GM23338 (cell line): ENCODE measurements around the gene PASK. TPM values are rescaled to one million over a fixed set of nuclear protein-coding genes. Genes with fewer than 3 reads are reported as not detected.

Source experiments
- ATAC-seq: fragments of 200-7000 bp; cut with Tn5 transposase; 3 replicates; pipeline ENCODE4 v1.9.1; 2020
- DNase-seq: peaks from one replicate; pipeline ENCODE4 v3.0.0-alpha.2; 2015; ENCODE audit warnings: low spot score
- H2AFZ ChIP-seq: fragments of 200-600 bp; sonication (generic); 2 replicates; pipeline ENCODE4 v1.8.0; 2016; ENCODE audit warnings: antibody characterized with exemption, mild to moderate bottlenecking, moderate library complexity
- H3F3A ChIP-seq: fragments of 200-600 bp; sonication (generic); replicated peaks from 2 replicates; pipeline ENCODE4 v1.8.0; 2017; ENCODE audit warnings: antibody characterized with exemption, mixed run types, low read depth
- H3K27ac ChIP-seq: fragments of 200-600 bp; sonication (generic); 2 replicates; pipeline ENCODE4 v1.6.1; 2016; ENCODE audit warnings: low read depth
- H3K27me3 ChIP-seq: fragments of 200-600 bp; sonication (generic); 2 replicates; pipeline ENCODE4 v1.8.0; 2016; ENCODE audit warnings: mild to moderate bottlenecking, mixed run types, moderate library complexity; ENCODE audit not compliant: insufficient read depth
- H3K36me3 ChIP-seq: fragments of 200-600 bp; sonication (generic); 2 replicates; pipeline ENCODE4 v1.8.0; 2016; ENCODE audit warnings: mild to moderate bottlenecking; ENCODE audit not compliant: insufficient read depth
- H3K4me1 ChIP-seq: fragments of 200-600 bp; sonication (generic); 2 replicates; pipeline ENCODE4 v1.8.0; 2016; ENCODE audit warnings: mild to moderate bottlenecking, moderate library complexity; ENCODE audit not compliant: insufficient read depth
- H3K4me2 ChIP-seq: fragments of 200-600 bp; sonication (generic); 2 replicates; pipeline ENCODE4 v1.7.1; 2017; ENCODE audit warnings: mixed run types
- H3K4me3 ChIP-seq: fragments of 200-600 bp; sonication (generic); 2 replicates; pipeline ENCODE4 v1.6.1; 2016; ENCODE audit warnings: mixed run types
- H3K79me2 ChIP-seq: fragments of 200-600 bp; sonication (generic); replicated peaks from 2 replicates; pipeline ENCODE4 v1.8.0; 2017; ENCODE audit warnings: mild to moderate bottlenecking; ENCODE audit not compliant: insufficient read depth
- H3K9me2 ChIP-seq: fragments of 200-600 bp; sonication (generic); 2 replicates; pipeline ENCODE4 v1.8.0; 2017; ENCODE audit not compliant: insufficient read depth
- H4K20me1 ChIP-seq: fragments of 200-600 bp; sonication (generic); replicated peaks from 2 replicates; pipeline ENCODE4 v1.8.0; 2017; ENCODE audit warnings: mild to moderate bottlenecking; ENCODE audit not compliant: insufficient read depth
- H3K27ac Mint-ChIP-seq: 2 replicates; pipeline ENCODE4 v1.8.0; 2020; ENCODE audit warnings: inconsistent platforms, mild to moderate bottlenecking, moderate library complexity, mixed read lengths
- H3K27me3 Mint-ChIP-seq: 3 replicates; pipeline ENCODE4 v1.8.0; 2022; ENCODE audit warnings: low read depth, mild to moderate bottlenecking, moderate library complexity, mixed read lengths, inconsistent platforms; ENCODE audit not compliant: insufficient read depth, poor library complexity
- H3K36me3 Mint-ChIP-seq: 3 replicates; pipeline ENCODE4 v1.8.0; 2021; ENCODE audit warnings: low read depth, mild to moderate bottlenecking, inconsistent platforms, moderate library complexity, mixed read lengths
- H3K4me1 Mint-ChIP-seq: 3 replicates; pipeline ENCODE4 v1.8.0; 2020; ENCODE audit warnings: mild to moderate bottlenecking, inconsistent platforms, mixed read lengths
- H3K4me3 Mint-ChIP-seq: 3 replicates; pipeline ENCODE4 v1.8.0; 2021; ENCODE audit warnings: moderate library complexity, mild to moderate bottlenecking, inconsistent platforms, mixed read lengths
- H3K9me3 Mint-ChIP-seq: 3 replicates; pipeline ENCODE4 v1.8.0; 2020; ENCODE audit warnings: moderate library complexity, mild to moderate bottlenecking, inconsistent platforms, mixed read lengths
- CREB1 ChIP-seq: fragments of 250-450 bp; sonication (Bioruptor Pico); IDR thresholded peaks from 2 replicates; pipeline ENCODE4 v1.5.0; 2020; ENCODE audit warnings: low read depth, mild to moderate bottlenecking, moderate library complexity
- CTCF ChIP-seq, 2 experiments: fragments of 200-600 bp in 1 of 2; sonication (generic) in 1 of 2; conservative IDR thresholded peaks; 2 replicates each; pipeline versions ENCODE4 v1.5.1 to v1.6.1; 2016 to 2017; ENCODE audit warnings: antibody characterized with exemption in 2 of 2, low read depth in 2 of 2, mild to moderate bottlenecking in 2 of 2, moderate library complexity in 1 of 2
- EZH2 ChIP-seq: fragments of 200-600 bp; sonication (generic); IDR thresholded peaks from one replicate; pipeline ENCODE4 v1.8.0; 2017; ENCODE audit warnings: antibody characterized with exemption, mild to moderate bottlenecking, low read depth; ENCODE audit not compliant: unreplicated experiment
- EZH2phosphoT487 ChIP-seq: fragments of 200-600 bp; sonication (generic); IDR thresholded peaks from one replicate; pipeline ENCODE4 v1.8.1; 2018; ENCODE audit warnings: antibody characterized with exemption; ENCODE audit not compliant: unreplicated experiment
- POLR2AphosphoS5 ChIP-seq: IDR thresholded peaks from 2 replicates; pipeline ENCODE4 v1.6.1; 2016; ENCODE audit warnings: antibody characterized with exemption, low read depth
- polyA plus RNA-seq: library from polyadenylated mRNA; unstranded; fragments of >200 nt; fragmentation: Nextera tagmentation; extraction: Ambion mirVana; gene quantifications from 2 replicates; pipeline ENCODE4 v1.2.1, GENCODE V29; 2016
- total RNA-seq: library from RNA; depleted of rRNA; stranded (reverse); fragments of >200 nt; shearing (Covaris generic); gene quantifications from 2 replicates; pipeline ENCODE4 v1.2.3, GENCODE V29; 2014
- TF ChIP-seq, protein P1 (sequence below): IDR thresholded peaks from one replicate; pipeline ENCODE4 v1.6.1; 2018; ENCODE audit warnings: antibody characterized with exemption; ENCODE audit not compliant: unreplicated experiment
- TF ChIP-seq, protein P2 (sequence below): fragments of 250-450 bp; sonication (Bioruptor Pico); IDR thresholded peaks from 2 replicates; pipeline ENCODE4 v1.5.0; 2020; ENCODE audit warnings: mild to moderate bottlenecking, moderate library complexity

The PASK gene
- total and polyA plus RNA-seq, 2 experiments from 2014 or later, result 12.5 to 38.4 TPM

GRCh38 chr2:241142593-241142992 is 6.7 kb downstream of the PASK start:
- Histone ChIP-seq H2AFZ (no peak overlapping the region), H4K20me1 (peaks cover 15% of the 10 kb centered on the region), H3K4me1 (no peaks in the 10 kb centered on the region), H3K4me3 (no peak overlapping the region), H3K9me2 (no peaks in the 10 kb centered on the region), H3K79me2 (peaks cover 50% of the 10 kb centered on the region), H3K27ac (no peak overlapping the region), H3K27me3 (no peaks in the 10 kb centered on the region), H3K36me3 (peaks cover 14% of the 10 kb centered on the region; the same call in 1 of the 2 replicates), H3F3A (no peaks in the 10 kb centered on the region), H3K4me2 (no peak overlapping the region)
- no peak overlapping the region for H3K27ac Mint-ChIP-seq
- H3K4me3 Mint-ChIP-seq, result no peak overlapping the region
- H3K9me3 Mint-ChIP-seq, result no peaks in the 10 kb centered on the region
- no peak for DNase-seq
- no peak for ATAC-seq
- H3K27me3 Mint-ChIP-seq, result peaks cover 2% of the 10 kb centered on the region
- TF ChIP-seq, protein P1, sequence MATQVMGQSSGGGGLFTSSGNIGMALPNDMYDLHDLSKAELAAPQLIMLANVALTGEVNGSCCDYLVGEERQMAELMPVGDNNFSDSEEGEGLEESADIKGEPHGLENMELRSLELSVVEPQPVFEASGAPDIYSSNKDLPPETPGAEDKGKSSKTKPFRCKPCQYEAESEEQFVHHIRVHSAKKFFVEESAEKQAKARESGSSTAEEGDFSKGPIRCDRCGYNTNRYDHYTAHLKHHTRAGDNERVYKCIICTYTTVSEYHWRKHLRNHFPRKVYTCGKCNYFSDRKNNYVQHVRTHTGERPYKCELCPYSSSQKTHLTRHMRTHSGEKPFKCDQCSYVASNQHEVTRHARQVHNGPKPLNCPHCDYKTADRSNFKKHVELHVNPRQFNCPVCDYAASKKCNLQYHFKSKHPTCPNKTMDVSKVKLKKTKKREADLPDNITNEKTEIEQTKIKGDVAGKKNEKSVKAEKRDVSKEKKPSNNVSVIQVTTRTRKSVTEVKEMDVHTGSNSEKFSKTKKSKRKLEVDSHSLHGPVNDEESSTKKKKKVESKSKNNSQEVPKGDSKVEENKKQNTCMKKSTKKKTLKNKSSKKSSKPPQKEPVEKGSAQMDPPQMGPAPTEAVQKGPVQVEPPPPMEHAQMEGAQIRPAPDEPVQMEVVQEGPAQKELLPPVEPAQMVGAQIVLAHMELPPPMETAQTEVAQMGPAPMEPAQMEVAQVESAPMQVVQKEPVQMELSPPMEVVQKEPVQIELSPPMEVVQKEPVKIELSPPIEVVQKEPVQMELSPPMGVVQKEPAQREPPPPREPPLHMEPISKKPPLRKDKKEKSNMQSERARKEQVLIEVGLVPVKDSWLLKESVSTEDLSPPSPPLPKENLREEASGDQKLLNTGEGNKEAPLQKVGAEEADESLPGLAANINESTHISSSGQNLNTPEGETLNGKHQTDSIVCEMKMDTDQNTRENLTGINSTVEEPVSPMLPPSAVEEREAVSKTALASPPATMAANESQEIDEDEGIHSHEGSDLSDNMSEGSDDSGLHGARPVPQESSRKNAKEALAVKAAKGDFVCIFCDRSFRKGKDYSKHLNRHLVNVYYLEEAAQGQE, result no peak
- TF ChIP-seq, protein P2, sequence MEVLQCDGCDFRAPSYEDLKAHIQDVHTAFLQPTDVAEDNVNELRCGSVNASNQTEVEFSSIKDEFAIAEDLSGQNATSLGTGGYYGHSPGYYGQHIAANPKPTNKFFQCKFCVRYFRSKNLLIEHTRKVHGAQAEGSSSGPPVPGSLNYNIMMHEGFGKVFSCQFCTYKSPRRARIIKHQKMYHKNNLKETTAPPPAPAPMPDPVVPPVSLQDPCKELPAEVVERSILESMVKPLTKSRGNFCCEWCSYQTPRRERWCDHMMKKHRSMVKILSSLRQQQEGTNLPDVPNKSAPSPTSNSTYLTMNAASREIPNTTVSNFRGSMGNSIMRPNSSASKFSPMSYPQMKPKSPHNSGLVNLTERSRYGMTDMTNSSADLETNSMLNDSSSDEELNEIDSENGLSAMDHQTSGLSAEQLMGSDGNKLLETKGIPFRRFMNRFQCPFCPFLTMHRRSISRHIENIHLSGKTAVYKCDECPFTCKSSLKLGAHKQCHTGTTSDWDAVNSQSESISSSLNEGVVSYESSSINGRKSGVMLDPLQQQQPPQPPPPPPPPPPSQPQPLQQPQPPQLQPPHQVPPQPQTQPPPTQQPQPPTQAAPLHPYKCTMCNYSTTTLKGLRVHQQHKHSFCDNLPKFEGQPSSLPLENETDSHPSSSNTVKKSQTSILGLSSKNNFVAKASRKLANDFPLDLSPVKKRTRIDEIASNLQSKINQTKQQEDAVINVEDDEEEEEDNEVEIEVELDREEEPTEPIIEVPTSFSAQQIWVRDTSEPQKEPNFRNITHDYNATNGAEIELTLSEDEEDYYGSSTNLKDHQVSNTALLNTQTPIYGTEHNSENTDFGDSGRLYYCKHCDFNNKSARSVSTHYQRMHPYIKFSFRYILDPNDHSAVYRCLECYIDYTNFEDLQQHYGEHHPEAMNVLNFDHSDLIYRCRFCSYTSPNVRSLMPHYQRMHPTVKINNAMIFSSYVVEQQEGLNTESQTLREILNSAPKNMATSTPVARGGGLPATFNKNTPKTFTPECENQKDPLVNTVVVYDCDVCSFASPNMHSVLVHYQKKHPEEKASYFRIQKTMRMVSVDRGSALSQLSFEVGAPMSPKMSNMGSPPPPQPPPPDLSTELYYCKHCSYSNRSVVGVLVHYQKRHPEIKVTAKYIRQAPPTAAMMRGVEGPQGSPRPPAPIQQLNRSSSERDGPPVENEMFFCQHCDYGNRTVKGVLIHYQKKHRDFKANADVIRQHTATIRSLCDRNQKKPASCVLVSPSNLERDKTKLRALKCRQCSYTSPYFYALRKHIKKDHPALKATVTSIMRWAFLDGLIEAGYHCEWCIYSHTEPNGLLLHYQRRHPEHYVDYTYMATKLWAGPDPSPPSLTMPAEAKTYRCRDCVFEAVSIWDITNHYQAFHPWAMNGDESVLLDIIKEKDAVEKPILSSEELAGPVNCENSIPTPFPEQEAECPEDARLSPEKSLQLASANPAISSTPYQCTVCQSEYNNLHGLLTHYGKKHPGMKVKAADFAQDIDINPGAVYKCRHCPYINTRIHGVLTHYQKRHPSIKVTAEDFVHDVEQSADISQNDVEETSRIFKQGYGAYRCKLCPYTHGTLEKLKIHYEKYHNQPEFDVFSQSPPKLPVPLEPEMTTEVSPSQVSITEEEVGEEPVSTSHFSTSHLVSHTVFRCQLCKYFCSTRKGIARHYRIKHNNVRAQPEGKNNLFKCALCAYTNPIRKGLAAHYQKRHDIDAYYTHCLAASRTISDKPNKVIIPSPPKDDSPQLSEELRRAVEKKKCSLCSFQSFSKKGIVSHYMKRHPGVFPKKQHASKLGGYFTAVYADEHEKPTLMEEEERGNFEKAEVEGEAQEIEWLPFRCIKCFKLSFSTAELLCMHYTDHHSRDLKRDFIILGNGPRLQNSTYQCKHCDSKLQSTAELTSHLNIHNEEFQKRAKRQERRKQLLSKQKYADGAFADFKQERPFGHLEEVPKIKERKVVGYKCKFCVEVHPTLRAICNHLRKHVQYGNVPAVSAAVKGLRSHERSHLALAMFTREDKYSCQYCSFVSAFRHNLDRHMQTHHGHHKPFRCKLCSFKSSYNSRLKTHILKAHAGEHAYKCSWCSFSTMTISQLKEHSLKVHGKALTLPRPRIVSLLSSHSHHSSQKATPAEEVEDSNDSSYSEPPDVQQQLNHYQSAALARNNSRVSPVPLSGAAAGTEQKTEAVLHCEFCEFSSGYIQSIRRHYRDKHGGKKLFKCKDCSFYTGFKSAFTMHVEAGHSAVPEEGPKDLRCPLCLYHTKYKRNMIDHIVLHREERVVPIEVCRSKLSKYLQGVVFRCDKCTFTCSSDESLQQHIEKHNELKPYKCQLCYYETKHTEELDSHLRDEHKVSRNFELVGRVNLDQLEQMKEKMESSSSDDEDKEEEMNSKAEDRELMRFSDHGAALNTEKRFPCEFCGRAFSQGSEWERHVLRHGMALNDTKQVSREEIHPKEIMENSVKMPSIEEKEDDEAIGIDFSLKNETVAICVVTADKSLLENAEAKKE (CRISPR knock-in tag), result no peak
- no peak for TF ChIP-seq EZH2phosphoT487
- TF ChIP-seq EZH2, result no peak
- TF ChIP-seq CTCF (conservative IDR thresholded peaks at IDR 0.05; ENCODE audit: low read depth in 2 of 2), result no peak
- TF ChIP-seq POLR2AphosphoS5, result no peak
- no peak for TF ChIP-seq CREB1 (CRISPR knock-in tag)
- H3K36me3 Mint-ChIP-seq, result peaks cover 30% of the 10 kb centered on the region
- H3K4me1 Mint-ChIP-seq, result no peaks in the 10 kb centered on the region
